ENCODE results near the gene SUGCT.

- no peak for TF ChIP-seq POLR2A (IDR thresholded peaks at IDR 0.05)
- TF ChIP-seq CTCF (IDR thresholded peaks at IDR 0.05): no peak
- TF ChIP-seq EP300 (IDR thresholded peaks at IDR 0.05): no peak
- no peak for TF ChIP-seq POLR2AphosphoS5 (IDR thresholded peaks at IDR 0.05)
Measured at GRCh38 chr7:40093631-40094350, 41.0 kb upstream of the SUGCT start.

Data from stomach (tissue), 4 donors.